Body of pancreas (tissue), 4 donors: ENCODE measurements around the gene PAPOLB. TPM values are rescaled to one million over a fixed set of nuclear protein-coding genes. Genes with fewer than 3 reads are reported as not detected.

ENCODE experiments used
- ATAC-seq: fragments of 150-250 bp; one replicate; pipeline ENCODE4 v1.9.1; 2016
- DNase-seq, 4 donors: peaks; one replicate each; pipeline ENCODE4 v3.0.0-alpha.2; 2019
- H3K27ac ChIP-seq, 4 donors: fragments of 200-600 bp; sonication (generic); 1 replicate in 3 of 4; 2 replicates in 1 of 4; pipeline versions ENCODE4 v1.5.1 to v1.6.1; 2016 to 2019; ENCODE audit warnings: mild to moderate bottlenecking in 1 of 4, mixed read lengths in 1 of 4, moderate library complexity in 1 of 4
- H3K27me3 ChIP-seq, 2 donors: fragments of 200-600 bp; sonication (generic); one replicate each; pipeline ENCODE4 v1.6.0; 2016; ENCODE audit warnings: mild to moderate bottlenecking in 1 of 2
- H3K36me3 ChIP-seq, 2 donors: fragments of 200-600 bp; sonication (generic); replicated peaks in 1 of 2; 2 replicates each; pipeline ENCODE4 v1.5.1; 2016; ENCODE audit warnings: low read depth in 2 of 2; ENCODE audit not compliant: insufficient read depth in 1 of 2
- H3K4me1 ChIP-seq: fragments of 200-600 bp; sonication (generic); one replicate; pipeline ENCODE4 v1.6.0; 2016
- H3K4me3 ChIP-seq, 2 donors: fragments of 200-600 bp; sonication (generic); 1 replicate in 1 of 2; 2 replicates in 1 of 2; pipeline ENCODE4 v1.5.1; 2016 to 2019
- H3K9me3 ChIP-seq, 3 donors: fragments of 200-600 bp; sonication (generic); 1 replicate in 2 of 3; 2 replicates in 1 of 3; pipeline ENCODE4 v1.5.1; 2016
- CTCF ChIP-seq, 7 experiments: fragments of 450-650 bp in 4 of 7; fragments of 200-600 bp in 3 of 7; sonication (generic) in 3 of 7; IDR thresholded peaks; one replicate each; pipeline ENCODE4 v1.5.1; 2016 to 2019; ENCODE audit warnings: antibody characterized with exemption in 7 of 7
- POLR2A ChIP-seq, 3 donors: fragments of 450-650 bp; IDR thresholded peaks; one replicate each; pipeline ENCODE4 v1.6.1; 2016; ENCODE audit warnings: antibody characterized with exemption in 3 of 3, mild to moderate bottlenecking in 2 of 3
- WGBS, 2 donors: methylation state at CpG; one replicate each; pipeline ENCODE4 v1.1.5; 2017; 5-methylcytosine and 5-hydroxymethylcytosine counted together
- intact Hi-C: fragments of 100-400 bp; cut with DNase I; formaldehyde crosslinking; loops from one replicate; pipeline ENCODE4 v1.15.1; 2023
- total RNA-seq, 2 donors: library from RNA; depleted of rRNA; stranded (reverse); fragments of >200 nt; gene quantifications; one replicate each; pipeline ENCODE4 v1.1.0, GENCODE V29; 2016

The PAPOLB gene
- total RNA-seq, 2 donors from 2014 or later = under 0.01 TPM; not detected in 1

DNA sequence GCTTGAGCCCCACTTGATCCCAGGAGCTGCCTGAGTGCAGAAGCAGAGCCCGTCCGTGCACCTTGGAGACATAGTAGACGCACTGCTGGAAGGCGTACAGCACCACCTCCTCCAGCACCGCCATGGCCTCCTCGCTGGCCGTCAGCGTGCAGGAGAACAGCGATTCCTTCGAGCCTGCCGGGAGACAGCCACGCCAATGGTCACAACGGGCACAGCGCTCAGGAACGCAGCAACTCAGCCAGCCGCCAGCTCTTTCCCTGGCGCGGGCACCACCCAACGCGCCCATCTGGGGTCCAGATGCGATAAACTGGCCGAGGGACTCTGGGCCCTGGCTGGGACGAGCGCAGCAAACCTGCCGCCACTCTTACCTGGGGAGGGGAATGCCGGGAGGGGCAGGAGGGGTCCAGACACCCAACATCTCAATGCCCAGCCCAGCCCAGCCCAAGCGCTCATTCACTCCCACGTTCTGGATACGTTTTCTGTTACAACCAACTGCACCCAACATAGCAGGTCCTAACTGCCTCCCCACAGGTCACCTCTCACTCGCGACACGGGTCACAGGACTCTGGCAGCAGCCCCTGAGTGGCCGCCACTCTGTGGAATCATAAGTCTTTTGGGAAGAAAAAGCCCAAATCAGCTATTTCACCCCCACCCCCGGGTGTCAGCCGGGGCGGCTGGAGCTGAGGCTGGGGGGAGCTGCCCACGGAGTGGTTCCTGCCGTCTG lies 44.5 kb downstream of the PAPOLB start:
- Histone ChIP-seq H3K36me3 (no peaks in the 10 kb centered on the region), H3K27ac (no peak overlapping the region), H3K4me3 (no peak overlapping the region), H3K27me3 (no peaks in the 10 kb centered on the region), H3K9me3 (no peaks in the 10 kb centered on the region), H3K4me1 (no peaks in the 10 kb centered on the region)
- TF ChIP-seq CTCF (IDR thresholded peaks at IDR 0.05) (no peak), POLR2A (IDR thresholded peaks at IDR 0.05) (no peak)
- WGBS, 2 donors = 87 to 90% methylated on average over 14 to 37 of the region's 38 CpGs
- intact Hi-C loops = no loop called here
- no peak for ATAC-seq
- no peak for DNase-seq

DNA sequence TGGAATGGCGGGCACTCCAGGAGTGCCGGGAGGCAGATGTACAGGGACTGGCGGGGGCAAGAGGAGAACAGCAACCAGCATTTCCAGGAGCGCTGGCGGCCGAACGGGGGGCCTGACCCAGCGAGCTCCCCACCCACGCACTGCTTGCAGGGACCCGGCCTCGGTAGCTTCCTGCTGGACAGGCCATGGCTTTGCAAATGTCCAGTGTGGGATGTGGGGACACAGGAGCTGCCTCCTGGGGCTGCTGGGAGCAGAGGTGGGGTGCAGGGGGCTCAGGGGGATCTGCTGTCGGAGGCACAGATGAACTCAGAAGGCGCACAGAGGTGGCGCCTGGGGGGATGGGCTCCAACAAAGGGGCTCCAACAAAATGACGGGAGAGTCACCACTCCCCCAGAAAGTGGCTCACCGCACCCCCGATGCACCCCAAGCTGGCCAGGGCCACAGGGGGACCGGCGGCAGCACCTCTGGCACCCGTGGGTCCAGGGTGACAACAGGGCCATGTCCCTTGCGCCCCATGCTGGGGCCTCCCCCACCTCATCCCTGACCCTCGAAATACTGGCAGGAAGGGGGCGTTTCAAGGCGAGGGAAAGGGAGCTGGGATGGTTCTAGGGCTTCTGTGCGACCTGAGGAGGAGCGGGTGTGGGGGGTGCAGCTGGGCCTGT lies 45.3 kb downstream of the PAPOLB start:
- DNase-seq = no peak
- ATAC-seq = no peak
- intact Hi-C loops = no loop called here
- Histone ChIP-seq H3K9me3 (no peaks in the 10 kb centered on the region), H3K36me3 (no peaks in the 10 kb centered on the region), H3K4me3 (no peak overlapping the region), H3K4me1 (no peaks in the 10 kb centered on the region), H3K27ac (no peak overlapping the region), H3K27me3 (no peaks in the 10 kb centered on the region)
- TF ChIP-seq CTCF (IDR thresholded peaks at IDR 0.05) = no peak
- no peak for TF ChIP-seq POLR2A (IDR thresholded peaks at IDR 0.05)
- 87 to 88% methylated on average over 16 to 25 of the region's 26 CpGs for WGBS, 2 donors

DNA sequence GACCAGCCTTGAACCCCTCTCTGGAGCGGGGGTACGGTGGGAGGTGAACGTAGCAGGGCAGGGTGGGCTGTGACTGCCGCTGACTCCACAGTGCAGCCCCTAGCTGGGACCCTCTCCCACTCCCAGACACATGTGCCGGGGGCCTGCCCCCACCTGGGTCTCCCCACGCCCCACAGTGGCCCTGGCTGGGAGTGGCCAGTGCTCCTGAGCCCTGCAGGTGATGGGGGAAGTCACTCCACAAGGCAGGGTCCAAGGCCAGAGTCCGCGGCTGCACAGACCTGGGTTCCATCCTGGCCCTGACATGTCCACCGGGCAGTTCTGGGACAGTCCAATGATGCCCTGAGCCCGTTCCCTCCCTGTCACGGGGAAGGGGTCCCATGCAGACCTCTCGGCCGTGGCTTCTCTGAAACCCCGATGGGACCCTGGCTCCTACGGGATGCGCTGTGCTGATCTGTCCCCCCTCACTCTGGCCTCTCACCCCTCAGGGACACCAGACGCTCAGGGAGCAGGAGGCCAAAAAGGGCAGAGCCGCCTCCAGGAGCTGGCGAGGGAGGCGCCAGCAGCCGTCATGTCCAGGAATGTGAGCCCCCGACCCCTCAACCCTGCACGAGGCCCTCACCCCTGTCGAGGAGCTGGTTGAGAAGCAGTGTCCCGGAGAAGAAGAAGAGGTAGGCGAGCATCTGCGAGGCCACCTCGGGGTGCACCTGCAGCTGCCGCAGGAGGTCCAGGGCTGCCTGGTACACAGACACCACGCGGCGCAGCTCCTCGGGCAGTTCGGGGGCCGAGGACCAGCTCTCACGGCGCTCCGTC lies 46.0 kb downstream of the PAPOLB start:
- Histone ChIP-seq H3K27me3 (no peaks in the 10 kb centered on the region), H3K4me1 (no peaks in the 10 kb centered on the region), H3K27ac (no peak overlapping the region), H3K9me3 (no peaks in the 10 kb centered on the region), H3K36me3 (no peaks in the 10 kb centered on the region), H3K4me3 (no peak overlapping the region)
- intact Hi-C loops = no loop called here
- 86 to 92% methylated on average over 21 to 36 of the region's 38 CpGs for WGBS, 2 donors
- TF ChIP-seq POLR2A (IDR thresholded peaks at IDR 0.05) (no peak), CTCF (IDR thresholded peaks at IDR 0.05) (no peak)
- ATAC-seq (no peak), DNase-seq (peak in 1 of 4 donors; percentile 9)

- H3K27ac ChIP-seq = no peak overlapping the region
- no peak for TF ChIP-seq POLR2A (IDR thresholded peaks at IDR 0.05)
- TF ChIP-seq CTCF (IDR thresholded peaks at IDR 0.05) = no peak
- H3K27me3 ChIP-seq = no peaks in the 10 kb centered on the region
- DNase-seq = no peak
- H3K36me3 ChIP-seq = no peaks in the 10 kb centered on the region
- H3K4me3 ChIP-seq = no peak overlapping the region
- 88 to 95% methylated on average over 7 to 13 of the region's 14 CpGs for WGBS, 2 donors
- ATAC-seq = no peak
- intact Hi-C loops = no loop called here
- H3K4me1 ChIP-seq = no peaks in the 10 kb centered on the region
- H3K9me3 ChIP-seq = no peaks in the 10 kb centered on the region
These were observed 46.7 kb downstream of the PAPOLB start for GRCh38 chr7:4815121-4815520.
